OCI-LY7 (cell line): ENCODE results near the gene F13A1.

Experiments used
- CTCF ChIP-seq: fragments of 200-600 bp; sonication (generic); conservative IDR thresholded peaks from 2 replicates; pipeline ENCODE4 v1.5.1; 2014; ENCODE audit warnings: mild to moderate bottlenecking, antibody characterized with exemption, low read length, moderate library complexity, mixed read lengths
- EZH2phosphoT487 ChIP-seq: fragments of 200-600 bp; sonication (generic); IDR thresholded peaks from 2 replicates; pipeline ENCODE4 v1.6.1; 2018; ENCODE audit warnings: low read depth, borderline replicate concordance, mild to moderate bottlenecking, mixed run types, antibody characterized with exemption, low read length, moderate library complexity, mixed read lengths

DNA sequence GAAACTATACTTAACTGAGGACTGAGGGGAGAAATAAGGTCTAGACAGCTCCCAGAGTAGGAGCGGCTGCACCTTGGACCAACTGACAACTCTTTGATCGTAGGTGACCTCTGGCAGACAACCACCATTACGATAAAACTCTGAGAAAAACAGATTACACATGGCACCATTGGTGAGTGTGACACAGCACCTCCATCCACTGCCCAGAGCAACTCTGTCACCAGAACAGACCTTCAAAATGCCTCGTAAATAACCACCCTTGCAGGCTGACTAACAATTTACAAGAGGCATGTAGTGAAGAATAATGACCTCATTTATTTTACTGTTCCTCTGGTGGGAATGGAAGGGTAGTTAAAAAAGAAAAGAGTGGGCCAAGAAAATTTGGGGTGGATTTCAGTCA is 64.2 kb downstream of the F13A1 start:
- no peak for TF ChIP-seq CTCF
- no peak for TF ChIP-seq EZH2phosphoT487
